IMR-90 (cell line): ENCODE results near the gene GPR89A. TPM values are rescaled to one million over a fixed set of nuclear protein-coding genes. Genes with fewer than 3 reads are reported as not detected.
"Not testable (repeated sequence)": the region's sequence is repeated elsewhere in the genome, so short reads cannot be mapped to it uniquely, and the experiment has no call there.

Experiments used
- ATAC-seq: fragments of 200-7000 bp; cut with Tn5 transposase; 2 replicates; pipeline ENCODE4 v1.9.1; 2020; ENCODE audit warnings: low read depth, mild to moderate bottlenecking, moderate library complexity
- BruUV-seq: library from RNA; stranded (reverse); fragments of 400-500 nt; replicated peaks from 2 replicates; lab custom pipeline; 2021; lab: Mats Ljungman, UMichigan
- CTCF ChIA-PET: fragments of 300-600 bp; formaldehyde crosslinking; extraction: SDS; loops from one replicate; lab custom pipeline; 2021; ENCODE audit warnings: antibody characterized with exemption; lab: Yijun Ruan, JAX
- POLR2A ChIA-PET: fragments of 300-600 bp; sonication (Branson Sonifier 250); formaldehyde crosslinking; loops from one replicate; lab custom pipeline; 2022; ENCODE audit warnings: antibody characterized with exemption; ENCODE audit not compliant: unreplicated experiment; lab: Charles Lee
- DNase-seq: peaks from one replicate; pipeline ENCODE4 v3.0.0; 2013
- H2AFZ ChIP-seq: replicated peaks from 2 replicates; pipeline ENCODE3; 2013; ENCODE audit warnings: low read length, mild to moderate bottlenecking; ENCODE audit not compliant: poor library complexity
- H2AK5ac ChIP-seq: 2 replicates; pipeline ENCODE4 v1.6.1; 2013; ENCODE audit warnings: low read depth, low read length, inconsistent platforms
- H2AK9ac ChIP-seq: replicated peaks from 2 replicates; pipeline ENCODE3; 2013; ENCODE audit warnings: mild to moderate bottlenecking, low read depth, low read length, moderate library complexity; ENCODE audit not compliant: poor library complexity
- H2BK120ac ChIP-seq: 2 replicates; pipeline ENCODE4 v1.6.1; 2013; ENCODE audit warnings: low read depth, low read length, inconsistent platforms
- H2BK15ac ChIP-seq: 3 replicates; pipeline ENCODE4 v1.6.1; 2013; ENCODE audit warnings: low read depth, low read length, inconsistent platforms
- H2BK20ac ChIP-seq: 2 replicates; pipeline ENCODE4 v1.6.1; 2013; ENCODE audit warnings: low read depth, mild to moderate bottlenecking, inconsistent platforms, low read length, moderate library complexity
- H2BK5ac ChIP-seq: 2 replicates; pipeline ENCODE4 v1.6.1; 2013; ENCODE audit warnings: mild to moderate bottlenecking, low read depth, low read length, inconsistent platforms; ENCODE audit not compliant: poor library complexity, severe bottlenecking
- H3K14ac ChIP-seq: replicated peaks from 2 replicates; pipeline ENCODE4 v1.6.1; 2013; ENCODE audit warnings: low read depth, low read length, inconsistent platforms
- H3K18ac ChIP-seq: 2 replicates; pipeline ENCODE4 v1.6.1; 2013; ENCODE audit warnings: low read depth, low read length, control low read depth
- H3K23ac ChIP-seq: 2 replicates; pipeline ENCODE4 v1.6.1; 2013; ENCODE audit warnings: low read depth, low read length, inconsistent platforms
- H3K27ac ChIP-seq: 2 replicates; pipeline ENCODE4 v1.5.1; 2013; ENCODE audit warnings: mild to moderate bottlenecking, control low read depth, low read length; ENCODE audit not compliant: insufficient read depth
- H3K27me3 ChIP-seq: 2 replicates; pipeline ENCODE4 v1.6.1; 2013; ENCODE audit warnings: low read length; ENCODE audit not compliant: control insufficient read depth, insufficient read depth
- H3K36me3 ChIP-seq: 2 replicates; pipeline ENCODE4 v1.6.1; 2013; ENCODE audit warnings: low read length, mixed read lengths; ENCODE audit not compliant: control insufficient read depth, insufficient read depth
- H3K4ac ChIP-seq: 2 replicates; pipeline ENCODE4 v1.6.1; 2013; ENCODE audit warnings: low read depth, low read length, inconsistent platforms
- H3K4me1 ChIP-seq: 2 replicates; pipeline ENCODE4 v1.6.1; 2013; ENCODE audit warnings: low read length, mixed read lengths; ENCODE audit not compliant: control insufficient read depth, insufficient read depth
- H3K4me2 ChIP-seq: 2 replicates; pipeline ENCODE4 v1.6.1; 2013; ENCODE audit warnings: low read depth, mild to moderate bottlenecking, control low read depth, low read length, moderate library complexity
- H3K4me3 ChIP-seq: 2 replicates; pipeline ENCODE4 v1.5.1; 2013; ENCODE audit warnings: low read depth, mild to moderate bottlenecking, control low read depth, low read length, moderate library complexity; ENCODE audit not compliant: insufficient read depth
- H3K56ac ChIP-seq: 2 replicates; pipeline ENCODE4 v1.6.1; 2013; ENCODE audit warnings: low read length, inconsistent platforms; ENCODE audit not compliant: insufficient read depth; ENCODE audit errors: extremely low read depth
- H3K79me1 ChIP-seq, 2 experiments: 2 replicates each; pipeline ENCODE4 v1.6.1; 2013; ENCODE audit warnings: low read length in 2 of 2, inconsistent platforms in 1 of 2, low read depth in 1 of 2
- H3K9ac ChIP-seq: 2 replicates; pipeline ENCODE4 v1.6.1; 2013; ENCODE audit warnings: low read depth, low read length, control low read depth
- H3K9me1 ChIP-seq: 2 replicates; pipeline ENCODE4 v1.6.1; 2013; ENCODE audit warnings: low read length, inconsistent platforms; ENCODE audit not compliant: insufficient read depth
- H3K9me3 ChIP-seq: 2 replicates; pipeline ENCODE4 v1.6.1; 2013; ENCODE audit warnings: low read length; ENCODE audit not compliant: control insufficient read depth, insufficient read depth
- H4K20me1 ChIP-seq: 2 replicates; pipeline ENCODE4 v1.6.1; 2013; ENCODE audit warnings: low read length, inconsistent platforms; ENCODE audit not compliant: insufficient read depth
- H4K5ac ChIP-seq: 2 replicates; pipeline ENCODE4 v1.6.1; 2013; ENCODE audit warnings: mild to moderate bottlenecking, low read depth, low read length, control low read depth
- H4K8ac ChIP-seq, 2 experiments: 2 replicates each; pipeline ENCODE4 v1.6.1; 2013; ENCODE audit warnings: low read depth in 2 of 2, low read length in 2 of 2, control low read depth in 1 of 2, inconsistent platforms in 1 of 2
- H4K91ac ChIP-seq: 2 replicates; pipeline ENCODE4 v1.6.1; 2013; ENCODE audit warnings: low read depth, low read length, inconsistent platforms; ENCODE audit not compliant: insufficient read depth
- BHLHE40 ChIP-seq: fragments of 150-350 bp; IDR thresholded peaks from 2 replicates; pipeline ENCODE4 v1.6.1; 2016; ENCODE audit warnings: mild to moderate bottlenecking, low read depth, low read length
- CTCF ChIP-seq: conservative IDR thresholded peaks from 2 replicates; pipeline ENCODE4 v1.5.1; 2012; ENCODE audit warnings: mild to moderate bottlenecking, low read depth, low read length, improper control_type of control experiment
- NFE2L2 ChIP-seq: fragments of 150-350 bp; IDR thresholded peaks from 2 replicates; pipeline ENCODE4 v1.6.1; 2016; ENCODE audit warnings: low read depth, mild to moderate bottlenecking, low read length
- RCOR1 ChIP-seq: IDR thresholded peaks from 2 replicates; pipeline ENCODE4 v1.6.1; 2012; ENCODE audit warnings: mild to moderate bottlenecking, low read length, improper control_type of control experiment; ENCODE audit not compliant: insufficient replicate concordance
- SMC3 ChIP-seq: fragments of 150-350 bp; IDR thresholded peaks from 2 replicates; pipeline ENCODE4 v1.6.1; 2016; ENCODE audit warnings: low read depth, mild to moderate bottlenecking, antibody characterized with exemption, low read length, moderate library complexity
- WGBS, 2 experiments: methylation state at CpG; one replicate each; pipeline versions ENCODE4 v1.1.5 to v1.1.7; 2013; ENCODE audit warnings: missing lambda C conversion rate in 2 of 2; ENCODE audit not compliant: insufficient read length in 1 of 2; ENCODE audit errors: extremely low coverage in 2 of 2; 5-methylcytosine and 5-hydroxymethylcytosine counted together
- dilution Hi-C: fragments of 300-500 bp; cut with HindIII; formaldehyde crosslinking; loops from one replicate; pipeline ENCODE4 v1.14.3; 2018; ENCODE audit warnings: low sequenced_read_pairs; ENCODE audit not compliant: unreplicated experiment
- in situ Hi-C: fragments of 300-500 bp; cut with MboI; formaldehyde crosslinking; loops from 3 replicates; pipeline ENCODE4 v1.14.3; 2019; ENCODE audit warnings: low sequenced_read_pairs, inconsistent platforms, mixed read lengths
- intact Hi-C: fragments of 100-400 bp; cut with micrococcal nuclease; formaldehyde crosslinking; loops from 2 replicates; pipeline ENCODE4 v1.10.0; 2022
- polyA plus RNA-seq, 3 experiments: library from polyadenylated mRNA; depleted of rRNA; stranded (reverse); fragments of >200 nt; gene quantifications; 2 replicates each; pipeline ENCODE4 v1.2.3, GENCODE V29; 2012; ENCODE audit warnings: low replicate concordance in 1 of 3
- total RNA-seq: library from RNA; depleted of rRNA; stranded (reverse); fragments of >200 nt; gene quantifications from 2 replicates; pipeline ENCODE4 v1.2.3, GENCODE V29; 2012

The GPR89A gene
- total and polyA plus RNA-seq, 2 of the 4 experiments (the other 2 are of a cell fraction): 13.5 to 29.0 TPM

GRCh38 chr1:145601593-145601992 lies 6.2 kb upstream of the GPR89A start:
- Histone ChIP-seq H2BK5ac (no peak overlapping the region), H3K27ac (no peak overlapping the region), H3K79me1 (no peaks in the 10 kb centered on the region), H4K8ac (no peak overlapping the region), H3K27me3 (no peaks in the 10 kb centered on the region), H2BK20ac (no peak overlapping the region), H3K9me1 (no peaks in the 10 kb centered on the region), H2BK120ac (no peak overlapping the region), H2BK15ac (no peak overlapping the region), H3K4ac (no peak overlapping the region), H4K20me1 (no peaks in the 10 kb centered on the region), H2AFZ (no peak overlapping the region), H3K56ac (no peak overlapping the region), H3K9ac (no peak overlapping the region), H3K9me3 (no peaks in the 10 kb centered on the region), H3K4me2 (no peak overlapping the region), H3K4me1 (no peaks in the 10 kb centered on the region), H3K18ac (no peak overlapping the region), H2AK9ac (no peak overlapping the region), H3K23ac (no peak overlapping the region), H4K5ac (no peak overlapping the region), H3K4me3 (no peak overlapping the region), H3K14ac (no peak overlapping the region), H2AK5ac (no peak overlapping the region), H4K91ac (no peak overlapping the region), H3K36me3 (no peaks in the 10 kb centered on the region)
- intact Hi-C loops (no loop called here), in situ Hi-C loops (no loop called here), dilution Hi-C loops (no loop called here)
- no peak for DNase-seq
- no TSS peak for BruUV-seq
- CTCF ChIA-PET: no interaction called here
- no CpG with 5 or more reads among the region's 1 CpG for WGBS, 2 experiments
- no peak for ATAC-seq
- POLR2A ChIA-PET: no interaction called here
- no peak for TF ChIP-seq BHLHE40
- TF ChIP-seq CTCF: no peak
- TF ChIP-seq RCOR1: no peak
- no peak for TF ChIP-seq NFE2L2
- no peak for TF ChIP-seq SMC3

GRCh38 chr1:145606840-145607239 lies 948 bp upstream of the GPR89A start:
- H4K91ac ChIP-seq, in situ Hi-C loops, dilution Hi-C loops, H3K9ac ChIP-seq, ATAC-seq, H3K79me1 ChIP-seq, H3K9me1 ChIP-seq, H3K4me2 ChIP-seq, H3K9me3 ChIP-seq, intact Hi-C loops, H2AK5ac ChIP-seq, H3K27ac ChIP-seq, CTCF ChIA-PET, H3K4me1 ChIP-seq, H4K20me1 ChIP-seq, H4K5ac ChIP-seq, H3K14ac ChIP-seq, H2BK20ac ChIP-seq, H2BK15ac ChIP-seq, H2AK9ac ChIP-seq, DNase-seq, H2AFZ ChIP-seq, POLR2A ChIA-PET, H3K27me3 ChIP-seq, H3K4ac ChIP-seq, H3K36me3 ChIP-seq, H2BK5ac ChIP-seq, H4K8ac ChIP-seq, H3K56ac ChIP-seq, H3K18ac ChIP-seq, H3K23ac ChIP-seq, H2BK120ac ChIP-seq, BruUV-seq, H3K4me3 ChIP-seq: not testable (repeated sequence)
- no CpG with 5 or more reads among the region's 5 CpGs for WGBS, 2 experiments
